ENCODE measurements around the gene TRPM3. TPM values are rescaled to one million over a fixed set of nuclear protein-coding genes. Genes with fewer than 3 reads are reported as not detected.

The TRPM3 gene
- not detected for total RNA-seq

GRCh38 chr9:71121275-71122021, at the start of gene TRPM3:
TRPM3 (minus strand) TSS chr9:71121621; CDS start chr9:71121354, 267 bp downstream.
- ATAC-seq (replicated peaks) = no peak
- H3K9me3 Mint-ChIP-seq = no peaks in the 10 kb centered on the region

GRCh38 chr9:71168418-71168817, 47.0 kb upstream of the TRPM3 start:
- ATAC-seq (replicated peaks) = no peak
- Mint-ChIP-seq H3K27ac (no peak overlapping the region), H3K36me3 (ENCODE audit: low read depth) (no peaks in the 10 kb centered on the region), H3K4me1 (no peaks in the 10 kb centered on the region), H3K4me3 (no peak overlapping the region), H3K27me3 (no peaks in the 10 kb centered on the region), H3K9me3 (no peaks in the 10 kb centered on the region)

More at GRCh38 chr9:71121275-71122021, at the start of gene TRPM3:
- Mint-ChIP-seq H3K27me3 (peaks cover 23% of the 10 kb centered on the region), H3K4me3 (no peak within 1 kb of the TSS), H3K27ac (no peak within 1 kb of the TSS), H3K36me3 (ENCODE audit: low read depth) (no peaks in the 10 kb centered on the region), H3K4me1 (no peaks in the 10 kb centered on the region)

- H3K27me3 Mint-ChIP-seq = no peaks in the 10 kb centered on the region
- H3K9me3 Mint-ChIP-seq = no peaks in the 10 kb centered on the region
- H3K4me3 Mint-ChIP-seq = no peak overlapping the region
- no peaks in the 10 kb centered on the region for H3K4me1 Mint-ChIP-seq
- no peak overlapping the region for H3K27ac Mint-ChIP-seq
- H3K36me3 Mint-ChIP-seq (ENCODE audit: low read depth) = no peaks in the 10 kb centered on the region
- no peak for ATAC-seq (replicated peaks)
Measured at GRCh38 chr9:71162126-71162525, 40.7 kb upstream of the TRPM3 start.

- H3K4me1 Mint-ChIP-seq = no peaks in the 10 kb centered on the region
- H3K27ac Mint-ChIP-seq = no peak overlapping the region
- H3K4me3 Mint-ChIP-seq = no peak overlapping the region
- peaks cover 2% of the 10 kb centered on the region for H3K9me3 Mint-ChIP-seq
- ATAC-seq (replicated peaks) = no peak
- H3K36me3 Mint-ChIP-seq (ENCODE audit: low read depth) = no peaks in the 10 kb centered on the region
- no peaks in the 10 kb centered on the region for H3K27me3 Mint-ChIP-seq
Measured at GRCh38 chr9:71157731-71158130, 36.3 kb upstream of the TRPM3 start.

- no peak for ATAC-seq (replicated peaks)
- Mint-ChIP-seq H3K9me3 (peaks cover 9% of the 10 kb centered on the region), H3K36me3 (ENCODE audit: low read depth) (no peaks in the 10 kb centered on the region), H3K4me3 (no peak overlapping the region), H3K27ac (no peak overlapping the region), H3K4me1 (no peaks in the 10 kb centered on the region), H3K27me3 (no peaks in the 10 kb centered on the region)
Measured at GRCh38 chr9:71147368-71147767, 25.9 kb upstream of the TRPM3 start.

- Mint-ChIP-seq H3K4me3 (no peak overlapping the region), H3K9me3 (peaks cover 9% of the 10 kb centered on the region), H3K36me3 (ENCODE audit: low read depth) (no peaks in the 10 kb centered on the region), H3K4me1 (no peaks in the 10 kb centered on the region), H3K27ac (no peak overlapping the region), H3K27me3 (no peaks in the 10 kb centered on the region)
- no peak for ATAC-seq (replicated peaks)
Measured at GRCh38 chr9:71146511-71146910, 25.1 kb upstream of the TRPM3 start.

GRCh38 chr9:71145179-71145578, 23.8 kb upstream of the TRPM3 start:
- no peak overlapping the region for H3K4me3 Mint-ChIP-seq
- no peak overlapping the region for H3K27ac Mint-ChIP-seq
- H3K9me3 Mint-ChIP-seq = peaks cover 9% of the 10 kb centered on the region
- H3K36me3 Mint-ChIP-seq (ENCODE audit: low read depth) = no peaks in the 10 kb centered on the region
- no peaks in the 10 kb centered on the region for H3K4me1 Mint-ChIP-seq
- no peaks in the 10 kb centered on the region for H3K27me3 Mint-ChIP-seq
- no peak for ATAC-seq (replicated peaks)

GRCh38 chr9:71144495-71144894, 23.1 kb upstream of the TRPM3 start:
- H3K4me1 Mint-ChIP-seq = no peaks in the 10 kb centered on the region
- H3K4me3 Mint-ChIP-seq = no peak overlapping the region
- H3K36me3 Mint-ChIP-seq (ENCODE audit: low read depth) = no peaks in the 10 kb centered on the region
- no peak for ATAC-seq (replicated peaks)
- no peaks in the 10 kb centered on the region for H3K27me3 Mint-ChIP-seq
- H3K27ac Mint-ChIP-seq = no peak overlapping the region
- peaks cover 9% of the 10 kb centered on the region for H3K9me3 Mint-ChIP-seq

- H3K4me3 Mint-ChIP-seq = no peak overlapping the region
- ATAC-seq (replicated peaks) = no peak
- H3K9me3 Mint-ChIP-seq = no peaks in the 10 kb centered on the region
- H3K27me3 Mint-ChIP-seq = no peaks in the 10 kb centered on the region
- no peaks in the 10 kb centered on the region for H3K4me1 Mint-ChIP-seq
- no peak overlapping the region for H3K27ac Mint-ChIP-seq
- H3K36me3 Mint-ChIP-seq (ENCODE audit: low read depth) = no peaks in the 10 kb centered on the region
Measured at GRCh38 chr9:71136696-71137095, 15.3 kb upstream of the TRPM3 start.

GRCh38 chr9:71131145-71131544, 9.7 kb upstream of the TRPM3 start:
- no peaks in the 10 kb centered on the region for H3K36me3 Mint-ChIP-seq (ENCODE audit: low read depth)
- ATAC-seq (replicated peaks) = no peak
- H3K27me3 Mint-ChIP-seq = no peaks in the 10 kb centered on the region
- H3K27ac Mint-ChIP-seq = no peak overlapping the region
- no peaks in the 10 kb centered on the region for H3K4me1 Mint-ChIP-seq
- no peak overlapping the region for H3K4me3 Mint-ChIP-seq
- no peaks in the 10 kb centered on the region for H3K9me3 Mint-ChIP-seq

- H3K4me1 Mint-ChIP-seq = no peaks in the 10 kb centered on the region
- H3K36me3 Mint-ChIP-seq (ENCODE audit: low read depth) = no peaks in the 10 kb centered on the region
- ATAC-seq (replicated peaks) = no peak
- H3K4me3 Mint-ChIP-seq = no peak overlapping the region
- H3K27ac Mint-ChIP-seq = no peak overlapping the region
- peaks cover under 1% of the 10 kb centered on the region for H3K27me3 Mint-ChIP-seq
- H3K9me3 Mint-ChIP-seq = no peaks in the 10 kb centered on the region
Measured at GRCh38 chr9:71130521-71130920, 9.1 kb upstream of the TRPM3 start.

GRCh38 chr9:71128796-71129195, 7.4 kb upstream of the TRPM3 start:
- Mint-ChIP-seq H3K4me3 (no peak overlapping the region), H3K27me3 (peaks cover 8% of the 10 kb centered on the region), H3K27ac (no peak overlapping the region), H3K9me3 (no peaks in the 10 kb centered on the region), H3K36me3 (ENCODE audit: low read depth) (no peaks in the 10 kb centered on the region), H3K4me1 (no peaks in the 10 kb centered on the region)
- ATAC-seq (replicated peaks) = no peak

- Mint-ChIP-seq H3K9me3 (no peaks in the 10 kb centered on the region), H3K27me3 (peaks cover 10% of the 10 kb centered on the region), H3K27ac (no peak overlapping the region), H3K4me3 (no peak overlapping the region), H3K36me3 (ENCODE audit: low read depth) (no peaks in the 10 kb centered on the region), H3K4me1 (no peaks in the 10 kb centered on the region)
- ATAC-seq (replicated peaks) = no peak
Measured at GRCh38 chr9:71127301-71127700, 5.9 kb upstream of the TRPM3 start.

GRCh38 chr9:71122421-71122820, 1.0 kb upstream of the TRPM3 start:
- H3K27ac Mint-ChIP-seq = no peak overlapping the region

GRCh38 chr9:71122022-71122275, 528 bp upstream of the TRPM3 start:
- Mint-ChIP-seq H3K27ac (no peak overlapping the region), H3K9me3 (no peaks in the 10 kb centered on the region), H3K27me3 (peaks cover 23% of the 10 kb centered on the region), H3K4me3 (no peak overlapping the region), H3K4me1 (no peaks in the 10 kb centered on the region), H3K36me3 (ENCODE audit: low read depth) (no peaks in the 10 kb centered on the region)
- ATAC-seq (replicated peaks) = no peak

More at GRCh38 chr9:71122421-71122820, 1.0 kb upstream of the TRPM3 start:
- no peaks in the 10 kb centered on the region for H3K4me1 Mint-ChIP-seq
- no peak overlapping the region for H3K4me3 Mint-ChIP-seq
- no peaks in the 10 kb centered on the region for H3K36me3 Mint-ChIP-seq (ENCODE audit: low read depth)
- no peak for ATAC-seq (replicated peaks)
- no peaks in the 10 kb centered on the region for H3K9me3 Mint-ChIP-seq
- peaks cover 19% of the 10 kb centered on the region for H3K27me3 Mint-ChIP-seq

Measured in activated T-helper 17 cell treated with anti-CD3 and anti-CD28 coated beads, Interleukin-2, amount 50 U/mL, for 72 hours (primary cell).